IMR-90 (cell line): ENCODE data around the gene ANKRD11.

Experiments used
- BHLHE40 ChIP-seq: fragments of 150-350 bp; IDR thresholded peaks from 2 replicates; pipeline ENCODE4 v1.6.1; 2016; ENCODE audit warnings: mild to moderate bottlenecking, low read depth, low read length
- CEBPB ChIP-seq: IDR thresholded peaks from 2 replicates; pipeline ENCODE4 v1.6.1; 2012; ENCODE audit warnings: low read depth, low read length, improper control_type of control experiment
- CTCF ChIP-seq: conservative IDR thresholded peaks from 2 replicates; pipeline ENCODE4 v1.5.1; 2012; ENCODE audit warnings: mild to moderate bottlenecking, low read depth, low read length, improper control_type of control experiment
- FOS ChIP-seq: fragments of 150-350 bp; IDR thresholded peaks from 2 replicates; pipeline ENCODE4 v1.6.1; 2016; ENCODE audit warnings: low read depth, low read length
- MAZ ChIP-seq: IDR thresholded peaks from 2 replicates; pipeline ENCODE4 v1.6.1; 2012; ENCODE audit warnings: low read depth, mild to moderate bottlenecking, low read length, improper control_type of control experiment, moderate library complexity, borderline replicate concordance
- POLR2A ChIP-seq: IDR thresholded peaks from 2 replicates; pipeline ENCODE4 v1.6.1; 2012; ENCODE audit warnings: mild to moderate bottlenecking, low read depth, low read length
- RAD21 ChIP-seq: IDR thresholded peaks from 2 replicates; pipeline ENCODE4 v1.6.1; 2012; ENCODE audit warnings: low read length, improper control_type of control experiment
- SMC3 ChIP-seq: fragments of 150-350 bp; IDR thresholded peaks from 2 replicates; pipeline ENCODE4 v1.6.1; 2016; ENCODE audit warnings: low read depth, mild to moderate bottlenecking, antibody characterized with exemption, low read length, moderate library complexity
- USF2 ChIP-seq: fragments of 150-350 bp; IDR thresholded peaks from 2 replicates; pipeline ENCODE4 v1.6.1; 2017; ENCODE audit warnings: mild to moderate bottlenecking, antibody characterized with exemption, low read length, low read depth

DNA sequence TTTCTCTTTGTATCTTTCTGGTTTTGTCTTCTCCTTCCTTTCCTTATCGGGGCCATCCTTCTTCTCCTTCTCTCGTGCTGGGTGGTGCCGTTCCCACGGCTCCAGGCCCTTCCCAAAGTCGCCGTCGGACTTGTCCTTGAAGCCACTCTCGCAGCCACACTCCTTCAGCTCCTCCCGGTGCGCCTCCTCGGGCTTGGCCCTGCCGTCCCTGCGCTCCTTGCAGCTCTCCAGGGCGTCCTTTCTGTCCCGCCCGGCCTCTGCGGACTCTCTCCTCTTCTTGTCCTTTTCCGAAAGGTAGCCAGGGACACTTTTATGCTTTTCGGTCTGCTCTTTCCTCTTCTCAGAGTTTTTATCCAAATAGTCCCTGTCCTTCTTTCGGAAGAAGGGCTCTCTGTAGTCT is 206.9 kb downstream of the ANKRD11 start:
- TF ChIP-seq USF2 (no peak), CTCF (no peak), RAD21 (no peak), POLR2A (no peak), CEBPB (no peak), BHLHE40 (no peak), FOS (no peak), MAZ (no peak), SMC3 (no peak)
